SK-N-SH (cell line): ENCODE data around the gene CRTC1.

Experiments used
- CTCF ChIP-seq: fragments of 200-600 bp; sonication (generic); IDR thresholded peaks from 2 replicates; pipeline ENCODE4 v1.6.1; 2017; ENCODE audit warnings: antibody characterized with exemption, mild to moderate bottlenecking, moderate library complexity
- MAX ChIP-seq: IDR thresholded peaks from 2 replicates; pipeline ENCODE4 v1.4.0; 2012; ENCODE audit warnings: low read depth
- TF ChIP-seq, protein P1 (sequence below): IDR thresholded peaks from 2 replicates; pipeline ENCODE4 v1.6.1; 2012; ENCODE audit warnings: mild to moderate bottlenecking, low read depth, low read length, moderate library complexity

DNA sequence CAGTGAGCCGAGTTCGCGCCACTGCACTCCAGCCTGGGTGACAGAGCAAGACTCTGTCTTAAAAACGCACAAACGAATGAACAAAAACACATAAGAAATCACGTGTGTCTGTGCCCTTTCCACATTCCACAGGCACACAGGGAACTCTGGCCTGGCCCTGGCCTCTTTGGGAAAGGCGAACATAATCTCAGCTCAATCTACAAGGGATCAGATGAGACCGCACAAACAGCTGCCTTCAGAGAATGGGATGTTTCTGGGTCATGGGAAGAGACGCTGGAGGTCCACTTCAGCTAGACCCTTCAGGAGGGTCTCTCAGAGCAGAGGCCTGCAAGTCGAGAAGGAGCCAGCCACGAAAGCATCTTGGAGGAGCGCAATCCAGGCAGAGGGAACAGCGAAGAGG is 6.3 kb upstream of the CRTC1 start:
- TF ChIP-seq CTCF (no peak), MAX (no peak)
- TF ChIP-seq, protein P1, sequence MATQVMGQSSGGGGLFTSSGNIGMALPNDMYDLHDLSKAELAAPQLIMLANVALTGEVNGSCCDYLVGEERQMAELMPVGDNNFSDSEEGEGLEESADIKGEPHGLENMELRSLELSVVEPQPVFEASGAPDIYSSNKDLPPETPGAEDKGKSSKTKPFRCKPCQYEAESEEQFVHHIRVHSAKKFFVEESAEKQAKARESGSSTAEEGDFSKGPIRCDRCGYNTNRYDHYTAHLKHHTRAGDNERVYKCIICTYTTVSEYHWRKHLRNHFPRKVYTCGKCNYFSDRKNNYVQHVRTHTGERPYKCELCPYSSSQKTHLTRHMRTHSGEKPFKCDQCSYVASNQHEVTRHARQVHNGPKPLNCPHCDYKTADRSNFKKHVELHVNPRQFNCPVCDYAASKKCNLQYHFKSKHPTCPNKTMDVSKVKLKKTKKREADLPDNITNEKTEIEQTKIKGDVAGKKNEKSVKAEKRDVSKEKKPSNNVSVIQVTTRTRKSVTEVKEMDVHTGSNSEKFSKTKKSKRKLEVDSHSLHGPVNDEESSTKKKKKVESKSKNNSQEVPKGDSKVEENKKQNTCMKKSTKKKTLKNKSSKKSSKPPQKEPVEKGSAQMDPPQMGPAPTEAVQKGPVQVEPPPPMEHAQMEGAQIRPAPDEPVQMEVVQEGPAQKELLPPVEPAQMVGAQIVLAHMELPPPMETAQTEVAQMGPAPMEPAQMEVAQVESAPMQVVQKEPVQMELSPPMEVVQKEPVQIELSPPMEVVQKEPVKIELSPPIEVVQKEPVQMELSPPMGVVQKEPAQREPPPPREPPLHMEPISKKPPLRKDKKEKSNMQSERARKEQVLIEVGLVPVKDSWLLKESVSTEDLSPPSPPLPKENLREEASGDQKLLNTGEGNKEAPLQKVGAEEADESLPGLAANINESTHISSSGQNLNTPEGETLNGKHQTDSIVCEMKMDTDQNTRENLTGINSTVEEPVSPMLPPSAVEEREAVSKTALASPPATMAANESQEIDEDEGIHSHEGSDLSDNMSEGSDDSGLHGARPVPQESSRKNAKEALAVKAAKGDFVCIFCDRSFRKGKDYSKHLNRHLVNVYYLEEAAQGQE: no peak
